Measurements from ENCODE around the gene ATP6V1B1.
"Not testable (repeated sequence)": the region's sequence is repeated elsewhere in the genome, so short reads cannot be mapped to it uniquely, and the experiment has no call there.

ATP6V1B1 gene

DNA sequence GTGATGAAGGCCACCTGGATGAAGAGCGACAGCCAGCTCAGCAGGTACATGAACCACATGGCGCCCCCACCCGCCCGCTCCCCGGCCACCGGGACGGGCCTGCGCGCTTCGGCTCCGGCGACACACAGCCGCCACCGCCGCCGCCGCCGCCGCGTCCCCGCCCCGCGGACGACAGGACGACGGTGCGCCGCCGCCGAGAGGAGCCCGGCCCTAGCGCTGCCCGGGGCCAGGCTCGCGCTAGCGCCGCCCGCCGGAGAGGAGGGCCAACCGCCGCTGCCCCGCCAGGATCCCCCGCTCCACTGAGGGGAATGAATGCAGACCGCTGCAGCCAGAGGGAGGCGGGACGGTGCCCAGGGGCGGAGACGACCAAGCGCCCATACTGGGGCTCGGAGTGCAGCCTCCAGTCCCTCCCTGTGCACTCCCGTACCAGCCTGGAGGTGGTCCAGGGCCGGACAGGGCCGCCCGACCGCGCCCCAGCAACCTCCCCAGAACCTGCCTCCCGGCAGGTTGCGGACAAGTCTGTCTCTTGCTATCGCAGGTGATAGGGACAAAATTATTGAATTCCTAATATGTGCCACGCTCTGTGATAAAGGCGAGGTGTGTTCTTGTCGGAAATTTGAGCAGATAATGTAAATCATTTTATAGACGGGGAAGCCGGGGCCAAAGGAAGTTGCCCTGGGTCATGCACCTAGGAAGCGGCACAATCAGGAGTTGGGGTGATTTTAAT lies 59.2 kb downstream of the ATP6V1B1 start, which contains the start of gene TEX261:
Gene TEX261 (minus strand): TSS at position 175 of the 727 bp plus-strand sequence. CDS start 116 bp downstream, at position 59.
- peak; percentile 84 for DNase-seq (ENCODE audit: low read depth)
- H3K4me3 ChIP-seq (replicated peaks; ENCODE audit: low read depth, low read length), result peak within 1 kb of the TSS; percentile 88
- TF ChIP-seq CTCF (IDR thresholded peaks at IDR 0.05; ENCODE audit: low read length, missing control alignments), result peak; percentile 44

DNA sequence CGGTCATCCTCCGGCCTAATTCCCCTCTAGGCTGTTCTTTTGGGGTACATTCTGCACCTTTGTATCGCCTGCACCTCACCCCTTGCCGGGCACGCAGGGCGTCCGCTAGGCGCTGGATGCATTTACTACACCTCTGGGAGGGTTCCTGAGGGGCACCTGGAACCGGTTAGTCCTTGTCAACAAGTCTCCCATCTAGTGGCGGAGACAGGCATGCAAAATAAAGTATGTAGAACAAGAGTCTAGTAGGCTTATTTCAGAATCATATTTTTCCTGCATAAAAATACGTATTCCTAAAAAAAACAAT lies 59.7 kb downstream of the ATP6V1B1 start:
- H3K4me3 ChIP-seq (replicated peaks; ENCODE audit: low read depth, low read length), result peak overlapping the region; percentile 88
- DNase-seq (ENCODE audit: low read depth), result peak; percentile 39
- peak; percentile 43 for TF ChIP-seq CTCF (IDR thresholded peaks at IDR 0.05; ENCODE audit: low read length, missing control alignments)

GRCh38 chr2:70998885-70999284 lies 63.2 kb downstream of the ATP6V1B1 start:
- not testable (repeated sequence) for DNase-seq (ENCODE audit: low read depth); H3K4me3 ChIP-seq (replicated peaks; ENCODE audit: low read depth, low read length)

GRCh38 chr2:70999362-70999761 lies 63.7 kb downstream of the ATP6V1B1 start:
- TF ChIP-seq CTCF (IDR thresholded peaks at IDR 0.05; ENCODE audit: low read length, missing control alignments), result no peak
- DNase-seq (ENCODE audit: low read depth), result no peak
- H3K4me3 ChIP-seq (replicated peaks; ENCODE audit: low read depth, low read length), result no peak overlapping the region

- H3K4me3 ChIP-seq (replicated peaks; ENCODE audit: low read depth, low read length); DNase-seq (ENCODE audit: low read depth): not testable (repeated sequence)
These were observed 64.2 kb downstream of the ATP6V1B1 start for GRCh38 chr2:70999931-71000330.

- peak overlapping the region; percentile 22 for H3K4me3 ChIP-seq (replicated peaks; ENCODE audit: low read depth, low read length)
- TF ChIP-seq CTCF (IDR thresholded peaks at IDR 0.05; ENCODE audit: low read length, missing control alignments), result peak; percentile 94
- peak; percentile 72 for DNase-seq (ENCODE audit: low read depth)
These were observed 65.3 kb downstream of the ATP6V1B1 start for GRCh38 chr2:71000780-71001591.

DNA sequence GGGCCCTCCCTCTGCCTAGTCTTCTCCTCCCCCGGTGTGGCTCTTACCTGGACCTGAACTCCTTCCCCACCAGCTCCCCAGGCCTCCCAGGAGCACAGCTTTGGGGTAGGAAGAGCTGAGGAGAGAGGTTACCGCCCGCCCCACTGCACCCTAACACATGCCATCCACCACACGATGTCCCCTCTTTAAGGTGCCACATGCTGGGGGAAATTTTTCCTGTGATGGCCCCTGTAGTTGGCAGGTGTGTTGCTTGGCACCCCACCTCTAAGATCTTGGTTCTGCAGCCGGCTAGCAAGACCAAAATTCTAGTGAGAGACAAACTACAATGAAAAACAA lies 65.9 kb downstream of the ATP6V1B1 start:
- no peak for TF ChIP-seq CTCF (IDR thresholded peaks at IDR 0.05; ENCODE audit: low read length, missing control alignments)

More for the DNA sequence above, 65.9 kb downstream of the ATP6V1B1 start:
- no peak overlapping the region for H3K4me3 ChIP-seq (replicated peaks; ENCODE audit: low read depth, low read length)
- DNase-seq (ENCODE audit: low read depth), result no peak
